Measurements from ENCODE around the gene INSRR. TPM values are rescaled to one million over a fixed set of nuclear protein-coding genes. Genes with fewer than 3 reads are reported as not detected.

The INSRR gene
- total RNA-seq, 1 experiment from 2014 or later: 0.11 TPM

DNA sequence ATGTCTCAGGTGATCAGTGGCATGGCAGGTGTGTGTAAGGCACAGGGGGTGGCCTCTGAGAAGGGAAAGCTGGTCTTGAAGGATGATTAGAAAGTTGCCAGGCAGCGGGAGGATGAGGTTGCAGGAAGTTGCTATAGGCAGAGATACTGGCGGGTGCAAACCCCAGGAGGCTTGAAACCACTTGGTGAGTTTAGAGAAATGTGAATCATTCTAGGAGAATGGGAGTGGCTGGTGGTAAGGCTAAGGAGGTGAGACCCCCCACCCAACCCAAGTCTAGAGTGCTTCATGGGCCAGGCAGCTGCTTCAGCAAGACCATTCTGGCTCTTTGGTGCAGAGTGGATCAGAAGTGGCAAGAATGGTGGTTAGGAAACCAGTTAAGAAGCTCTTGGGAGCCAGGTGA, 51.3 kb downstream of the INSRR start:
- DNase-seq (ENCODE audit: low spot score) (no peak), ATAC-seq (no peak)
- Mint-ChIP-seq H3K4me1 (0 out of 2 replicates have a peak, but pooled peaks cover 7% of the 10 kb centered on the region), H3K27ac (no peak overlapping the region), H3K36me3 (peaks cover 4% of the 10 kb centered on the region; the same call in 1 of the 2 replicates), H3K27me3 (ENCODE audit: low read depth) (peaks cover 14% of the 10 kb centered on the region), H3K4me3 (no peak overlapping the region), H3K9me3 (no peaks in the 10 kb centered on the region)
- TF ChIP-seq ZBTB21 (CRISPR knock-in tag; IDR thresholded peaks at IDR 0.05; ENCODE audit: borderline replicate concordance): no peak
- TF ChIP-seq, protein P1, sequence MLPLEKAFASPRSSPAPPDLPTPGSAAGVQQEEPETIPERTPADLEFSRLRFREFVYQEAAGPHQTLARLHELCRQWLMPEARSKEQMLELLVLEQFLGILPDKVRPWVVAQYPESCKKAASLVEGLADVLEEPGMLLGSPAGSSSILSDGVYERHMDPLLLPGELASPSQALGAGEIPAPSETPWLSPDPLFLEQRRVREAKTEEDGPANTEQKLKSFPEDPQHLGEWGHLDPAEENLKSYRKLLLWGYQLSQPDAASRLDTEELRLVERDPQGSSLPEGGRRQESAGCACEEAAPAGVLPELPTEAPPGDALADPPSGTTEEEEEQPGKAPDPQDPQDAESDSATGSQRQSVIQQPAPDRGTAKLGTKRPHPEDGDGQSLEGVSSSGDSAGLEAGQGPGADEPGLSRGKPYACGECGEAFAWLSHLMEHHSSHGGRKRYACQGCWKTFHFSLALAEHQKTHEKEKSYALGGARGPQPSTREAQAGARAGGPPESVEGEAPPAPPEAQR (CRISPR knock-in tag; IDR thresholded peaks at IDR 0.05): no peak
- TF ChIP-seq, protein P2, sequence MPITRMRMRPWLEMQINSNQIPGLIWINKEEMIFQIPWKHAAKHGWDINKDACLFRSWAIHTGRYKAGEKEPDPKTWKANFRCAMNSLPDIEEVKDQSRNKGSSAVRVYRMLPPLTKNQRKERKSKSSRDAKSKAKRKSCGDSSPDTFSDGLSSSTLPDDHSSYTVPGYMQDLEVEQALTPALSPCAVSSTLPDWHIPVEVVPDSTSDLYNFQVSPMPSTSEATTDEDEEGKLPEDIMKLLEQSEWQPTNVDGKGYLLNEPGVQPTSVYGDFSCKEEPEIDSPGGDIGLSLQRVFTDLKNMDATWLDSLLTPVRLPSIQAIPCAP (CRISPR knock-in tag; IDR thresholded peaks at IDR 0.05): no peak
- TF ChIP-seq, protein P3, sequence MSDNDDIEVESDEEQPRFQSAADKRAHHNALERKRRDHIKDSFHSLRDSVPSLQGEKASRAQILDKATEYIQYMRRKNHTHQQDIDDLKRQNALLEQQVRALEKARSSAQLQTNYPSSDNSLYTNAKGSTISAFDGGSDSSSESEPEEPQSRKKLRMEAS (CRISPR knock-in tag; IDR thresholded peaks at IDR 0.05): no peak
- TF ChIP-seq ZNF138 (CRISPR knock-in tag; conservative IDR thresholded peaks at IDR 0.05): no peak
- TF ChIP-seq OVOL2 (CRISPR knock-in tag; IDR thresholded peaks at IDR 0.05; ENCODE audit: borderline replicate concordance): no peak
- no peak for TF ChIP-seq TEAD4 (CRISPR knock-in tag; IDR thresholded peaks at IDR 0.05)
- no peak for TF ChIP-seq MXD4 (CRISPR knock-in tag; IDR thresholded peaks at IDR 0.05; ENCODE audit: borderline replicate concordance)
- no peak for TF ChIP-seq ZNF232 (CRISPR knock-in tag; IDR thresholded peaks at IDR 0.05)
- TF ChIP-seq FOXK1 (CRISPR knock-in tag; IDR thresholded peaks at IDR 0.05): no peak
- TF ChIP-seq EMX1 (CRISPR knock-in tag; IDR thresholded peaks at IDR 0.05): no peak
- ChIA-PET CTCF (interaction anchor here (0.6 to 1.7 kb wide), 7 partner anchors 11 to 118 kb away, joined by 3 to 11 read pairs (median 5); partner anchors contain the start of gene NTRK1), POLR2A (no interaction called here)

DNA sequence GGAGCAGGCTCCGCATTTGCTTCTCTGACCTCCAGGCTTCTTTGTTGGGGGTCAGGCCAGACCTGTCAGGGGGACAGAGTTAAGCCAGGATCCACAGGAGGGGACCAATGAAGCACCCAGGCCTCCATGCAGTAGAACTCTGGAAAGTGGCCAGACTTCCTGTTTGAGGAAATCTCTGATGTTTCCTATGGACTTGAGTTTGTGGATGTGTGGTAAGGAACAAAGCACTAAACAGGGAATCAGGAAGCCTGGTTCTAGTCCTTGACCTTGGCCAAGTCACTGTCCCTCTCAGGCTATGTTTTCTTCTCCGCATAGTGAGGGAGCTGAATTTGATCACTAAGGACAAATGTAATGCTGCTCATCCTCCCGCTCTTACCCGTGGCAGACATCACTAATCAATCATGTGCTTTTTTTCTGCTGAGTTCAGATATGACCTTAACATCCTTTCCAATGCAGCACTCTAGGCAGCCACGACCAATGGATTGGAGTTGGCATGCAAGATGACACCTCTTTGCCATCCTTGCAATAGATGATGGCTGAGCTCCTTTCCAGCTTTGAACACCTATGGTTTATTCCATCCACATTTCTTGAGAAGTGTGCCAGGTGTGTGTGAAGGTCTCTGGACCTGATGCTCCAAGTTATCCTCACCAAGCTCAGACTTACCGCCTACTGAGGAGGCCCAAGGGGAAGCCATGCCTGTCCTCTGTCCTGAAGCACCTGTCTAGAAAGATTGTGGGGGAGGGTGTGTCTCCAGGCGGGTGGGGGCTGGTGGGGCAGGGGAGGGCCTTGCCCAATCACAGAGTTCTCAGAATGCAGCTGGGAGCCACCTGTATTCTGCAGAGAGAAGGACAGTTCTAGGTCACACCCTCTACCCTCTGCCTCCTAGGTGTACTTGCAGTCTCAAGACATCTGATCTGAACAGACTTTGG, 52.1 kb downstream of the INSRR start:
- peaks cover 6% of the 10 kb centered on the region for H3K27me3 Mint-ChIP-seq (ENCODE audit: low read depth)
- no peak for TF ChIP-seq SP1 (CRISPR knock-in tag; conservative IDR thresholded peaks at IDR 0.05)
- no peaks in the 10 kb centered on the region for H3K36me3 Mint-ChIP-seq
- 0 out of 2 replicates have a peak, but pooled peaks cover 7% of the 10 kb centered on the region for H3K4me1 Mint-ChIP-seq
- DNase-seq (ENCODE audit: low spot score) (no peak), ATAC-seq (no peak)
- H3K27ac Mint-ChIP-seq: no peak overlapping the region
- CTCF ChIA-PET: interaction anchor here (0.6 to 2.8 kb wide), 6 partner anchors 16 to 121 kb away, joined by 3 to 11 read pairs (median 4); no protein-coding TSS in a partner anchor
- POLR2A ChIA-PET: interaction anchor here (0.8 kb wide), 1 partner anchor 53 kb away, joined by 3 read pairs; no protein-coding TSS in a partner anchor
- no peaks in the 10 kb centered on the region for H3K9me3 Mint-ChIP-seq
- H3K4me3 Mint-ChIP-seq: no peak overlapping the region

DNA sequence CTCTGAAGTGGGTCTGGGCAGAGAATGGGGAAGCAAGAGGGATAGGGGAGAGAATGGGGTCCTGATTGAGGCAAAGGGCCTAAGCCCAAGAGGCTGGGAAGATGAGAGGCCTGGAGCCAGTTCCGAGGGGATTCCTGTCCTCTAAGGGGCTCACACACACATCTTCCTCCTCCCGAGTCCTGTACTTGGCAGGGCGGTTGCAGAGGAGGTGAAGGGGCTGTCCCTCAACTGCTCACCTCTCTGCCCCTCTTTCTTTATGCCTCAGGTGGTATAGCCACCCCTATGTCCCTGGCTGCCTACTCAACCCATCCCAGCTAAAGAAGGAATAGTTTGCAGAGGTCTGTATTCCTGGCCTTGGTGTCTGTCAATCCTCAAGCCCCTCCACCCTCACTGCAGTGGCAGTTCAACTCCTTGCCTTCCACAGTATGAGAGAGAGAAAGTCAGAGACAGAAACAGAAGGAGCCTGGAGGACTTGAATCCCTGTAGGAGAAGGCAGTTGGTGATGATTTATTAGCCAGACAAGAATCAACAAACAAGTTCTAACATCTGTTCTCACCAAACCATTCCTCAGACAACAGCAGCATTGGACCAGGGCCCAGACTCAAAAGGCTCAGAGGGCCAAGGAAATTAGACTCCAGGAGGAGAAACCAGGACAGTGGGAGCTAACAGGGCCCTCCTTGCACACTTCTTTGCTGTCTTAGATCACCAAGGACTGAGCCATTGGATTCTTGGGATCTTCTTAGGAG, 53.0 kb downstream of the INSRR start:
- ChIA-PET CTCF (interaction anchor here (0.6 to 3.9 kb wide), 6 partner anchors 8 to 122 kb away, joined by 3 to 20 read pairs (median 4); partner anchors contain the start of genes INSRR and NTRK1), POLR2A (interaction anchor here (0.8 kb wide), 1 partner anchor 54 kb away, joined by 3 read pairs; no protein-coding TSS in a partner anchor)
- Mint-ChIP-seq H3K27ac (no peak overlapping the region), H3K4me3 (no peak overlapping the region), H3K9me3 (no peaks in the 10 kb centered on the region), H3K36me3 (peaks cover 5% of the 10 kb centered on the region; the same call in 1 of the 2 replicates), H3K4me1 (no peaks in the 10 kb centered on the region), H3K27me3 (ENCODE audit: low read depth) (no peaks in the 10 kb centered on the region)
- ATAC-seq (no peak), DNase-seq (ENCODE audit: low spot score) (no peak)
- no peak for TF ChIP-seq OVOL2 (CRISPR knock-in tag; IDR thresholded peaks at IDR 0.05; ENCODE audit: borderline replicate concordance)
- TF ChIP-seq, protein P4, sequence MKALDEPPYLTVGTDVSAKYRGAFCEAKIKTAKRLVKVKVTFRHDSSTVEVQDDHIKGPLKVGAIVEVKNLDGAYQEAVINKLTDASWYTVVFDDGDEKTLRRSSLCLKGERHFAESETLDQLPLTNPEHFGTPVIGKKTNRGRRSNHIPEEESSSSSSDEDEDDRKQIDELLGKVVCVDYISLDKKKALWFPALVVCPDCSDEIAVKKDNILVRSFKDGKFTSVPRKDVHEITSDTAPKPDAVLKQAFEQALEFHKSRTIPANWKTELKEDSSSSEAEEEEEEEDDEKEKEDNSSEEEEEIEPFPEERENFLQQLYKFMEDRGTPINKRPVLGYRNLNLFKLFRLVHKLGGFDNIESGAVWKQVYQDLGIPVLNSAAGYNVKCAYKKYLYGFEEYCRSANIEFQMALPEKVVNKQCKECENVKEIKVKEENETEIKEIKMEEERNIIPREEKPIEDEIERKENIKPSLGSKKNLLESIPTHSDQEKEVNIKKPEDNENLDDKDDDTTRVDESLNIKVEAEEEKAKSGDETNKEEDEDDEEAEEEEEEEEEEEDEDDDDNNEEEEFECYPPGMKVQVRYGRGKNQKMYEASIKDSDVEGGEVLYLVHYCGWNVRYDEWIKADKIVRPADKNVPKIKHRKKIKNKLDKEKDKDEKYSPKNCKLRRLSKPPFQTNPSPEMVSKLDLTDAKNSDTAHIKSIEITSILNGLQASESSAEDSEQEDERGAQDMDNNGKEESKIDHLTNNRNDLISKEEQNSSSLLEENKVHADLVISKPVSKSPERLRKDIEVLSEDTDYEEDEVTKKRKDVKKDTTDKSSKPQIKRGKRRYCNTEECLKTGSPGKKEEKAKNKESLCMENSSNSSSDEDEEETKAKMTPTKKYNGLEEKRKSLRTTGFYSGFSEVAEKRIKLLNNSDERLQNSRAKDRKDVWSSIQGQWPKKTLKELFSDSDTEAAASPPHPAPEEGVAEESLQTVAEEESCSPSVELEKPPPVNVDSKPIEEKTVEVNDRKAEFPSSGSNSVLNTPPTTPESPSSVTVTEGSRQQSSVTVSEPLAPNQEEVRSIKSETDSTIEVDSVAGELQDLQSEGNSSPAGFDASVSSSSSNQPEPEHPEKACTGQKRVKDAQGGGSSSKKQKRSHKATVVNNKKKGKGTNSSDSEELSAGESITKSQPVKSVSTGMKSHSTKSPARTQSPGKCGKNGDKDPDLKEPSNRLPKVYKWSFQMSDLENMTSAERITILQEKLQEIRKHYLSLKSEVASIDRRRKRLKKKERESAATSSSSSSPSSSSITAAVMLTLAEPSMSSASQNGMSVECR (CRISPR knock-in tag; IDR thresholded peaks at IDR 0.05; ENCODE audit: borderline replicate concordance): no peak
- TF ChIP-seq, protein P5, sequence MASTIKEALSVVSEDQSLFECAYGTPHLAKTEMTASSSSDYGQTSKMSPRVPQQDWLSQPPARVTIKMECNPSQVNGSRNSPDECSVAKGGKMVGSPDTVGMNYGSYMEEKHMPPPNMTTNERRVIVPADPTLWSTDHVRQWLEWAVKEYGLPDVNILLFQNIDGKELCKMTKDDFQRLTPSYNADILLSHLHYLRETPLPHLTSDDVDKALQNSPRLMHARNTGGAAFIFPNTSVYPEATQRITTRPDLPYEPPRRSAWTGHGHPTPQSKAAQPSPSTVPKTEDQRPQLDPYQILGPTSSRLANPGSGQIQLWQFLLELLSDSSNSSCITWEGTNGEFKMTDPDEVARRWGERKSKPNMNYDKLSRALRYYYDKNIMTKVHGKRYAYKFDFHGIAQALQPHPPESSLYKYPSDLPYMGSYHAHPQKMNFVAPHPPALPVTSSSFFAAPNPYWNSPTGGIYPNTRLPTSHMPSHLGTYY (CRISPR knock-in tag; IDR thresholded peaks at IDR 0.05): no peak
- TF ChIP-seq, protein P6, sequence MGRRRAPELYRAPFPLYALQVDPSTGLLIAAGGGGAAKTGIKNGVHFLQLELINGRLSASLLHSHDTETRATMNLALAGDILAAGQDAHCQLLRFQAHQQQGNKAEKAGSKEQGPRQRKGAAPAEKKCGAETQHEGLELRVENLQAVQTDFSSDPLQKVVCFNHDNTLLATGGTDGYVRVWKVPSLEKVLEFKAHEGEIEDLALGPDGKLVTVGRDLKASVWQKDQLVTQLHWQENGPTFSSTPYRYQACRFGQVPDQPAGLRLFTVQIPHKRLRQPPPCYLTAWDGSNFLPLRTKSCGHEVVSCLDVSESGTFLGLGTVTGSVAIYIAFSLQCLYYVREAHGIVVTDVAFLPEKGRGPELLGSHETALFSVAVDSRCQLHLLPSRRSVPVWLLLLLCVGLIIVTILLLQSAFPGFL (CRISPR knock-in tag; IDR thresholded peaks at IDR 0.05; ENCODE audit: borderline replicate concordance): no peak
- no peak for TF ChIP-seq ETV6 (CRISPR knock-in tag; IDR thresholded peaks at IDR 0.05)
- no peak for TF ChIP-seq HMGA2 (CRISPR knock-in tag; IDR thresholded peaks at IDR 0.05)
